Parathyroid adenoma (tissue), 2 donors: ENCODE results near the gene OPCML.

Source experiments
- H2AFZ ChIP-seq: fragments of 300-600 bp; sonication (generic); one replicate; pipeline ENCODE4 v1.7.0; 2017; ENCODE audit warnings: antibody characterized with exemption, mild to moderate bottlenecking
- H3K27ac ChIP-seq: fragments of 300-600 bp; sonication (generic); one replicate; pipeline ENCODE4 v1.7.0; 2017
- H3K27me3 ChIP-seq: fragments of 300-600 bp; sonication (generic); one replicate; pipeline ENCODE4 v1.7.0; 2017; ENCODE audit warnings: low read length; ENCODE audit not compliant: control insufficient read depth, insufficient read depth
- H3K36me3 ChIP-seq: fragments of 300-600 bp; sonication (generic); one replicate; pipeline ENCODE4 v1.7.0; 2017; ENCODE audit warnings: low read length; ENCODE audit not compliant: control insufficient read depth, insufficient read depth
- H3K4me1 ChIP-seq: fragments of 300-600 bp; sonication (generic); one replicate; pipeline ENCODE4 v1.7.0; 2017; ENCODE audit warnings: control low read depth
- H3K4me2 ChIP-seq: fragments of 300-600 bp; sonication (generic); one replicate; pipeline ENCODE4 v1.7.0; 2017; ENCODE audit warnings: low read length
- H3K4me3 ChIP-seq: fragments of 300-600 bp; sonication (generic); one replicate; pipeline ENCODE4 v1.7.0; 2017; ENCODE audit warnings: low read depth, low read length
- H3K79me2 ChIP-seq: fragments of 300-600 bp; sonication (generic); one replicate; pipeline ENCODE4 v1.7.0; 2017; ENCODE audit warnings: control low read depth
- H3K9ac ChIP-seq: fragments of 300-600 bp; sonication (generic); one replicate; pipeline ENCODE4 v1.7.0; 2017; ENCODE audit warnings: mild to moderate bottlenecking
- H3K9me3 ChIP-seq: fragments of 300-600 bp; sonication (generic); one replicate; pipeline ENCODE4 v1.7.0; 2017; ENCODE audit warnings: low read length; ENCODE audit not compliant: control insufficient read depth
- CTCF ChIP-seq: fragments of 300-600 bp; sonication (generic); IDR thresholded peaks from one replicate; pipeline ENCODE4 v1.7.0; 2017; ENCODE audit warnings: antibody characterized with exemption, mild to moderate bottlenecking
- donor health status: primary hyperparathyroidism.

OPCML gene

DNA sequence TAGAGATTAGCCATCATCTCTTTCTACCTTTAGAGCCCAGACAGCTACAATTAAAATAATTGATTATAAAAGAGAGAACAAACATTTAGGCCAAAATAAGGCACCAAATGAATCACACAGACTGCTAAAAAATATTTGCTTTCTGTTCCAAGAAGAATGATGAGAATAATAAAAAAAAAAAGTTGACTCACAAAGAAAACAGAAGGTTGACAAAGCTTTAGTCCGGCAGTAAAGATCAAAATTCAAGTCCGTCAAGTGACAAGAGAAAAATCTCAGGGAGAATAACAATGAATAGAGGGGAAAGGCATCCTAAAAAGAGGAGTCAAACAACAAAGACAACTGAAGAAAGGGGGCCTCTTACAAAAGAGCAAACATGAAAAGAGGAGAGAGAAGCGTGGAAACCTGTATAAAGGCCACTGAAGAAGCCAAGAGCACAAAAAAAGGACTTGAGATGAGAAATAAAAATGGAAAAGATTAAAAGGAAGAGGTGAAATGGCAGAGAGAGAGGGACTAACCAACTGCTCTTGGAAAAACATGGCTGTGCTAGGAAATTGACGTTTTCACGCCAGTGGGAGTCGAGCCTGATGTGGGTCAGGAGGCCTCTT, 910.2 kb downstream of the OPCML start:
- H3K9me3 ChIP-seq, result no peaks in the 10 kb centered on the region
- H3K4me1 ChIP-seq, result no peaks in the 10 kb centered on the region
- no peaks in the 10 kb centered on the region for H3K27me3 ChIP-seq
- H3K36me3 ChIP-seq, result no peaks in the 10 kb centered on the region
- no peak overlapping the region for H3K4me3 ChIP-seq
- no peak overlapping the region for H3K9ac ChIP-seq
- TF ChIP-seq CTCF, result no peak
- H3K79me2 ChIP-seq, result no peaks in the 10 kb centered on the region
- H3K4me2 ChIP-seq, result no peak overlapping the region
- H3K27ac ChIP-seq, result no peak overlapping the region
- no peak overlapping the region for H2AFZ ChIP-seq

DNA sequence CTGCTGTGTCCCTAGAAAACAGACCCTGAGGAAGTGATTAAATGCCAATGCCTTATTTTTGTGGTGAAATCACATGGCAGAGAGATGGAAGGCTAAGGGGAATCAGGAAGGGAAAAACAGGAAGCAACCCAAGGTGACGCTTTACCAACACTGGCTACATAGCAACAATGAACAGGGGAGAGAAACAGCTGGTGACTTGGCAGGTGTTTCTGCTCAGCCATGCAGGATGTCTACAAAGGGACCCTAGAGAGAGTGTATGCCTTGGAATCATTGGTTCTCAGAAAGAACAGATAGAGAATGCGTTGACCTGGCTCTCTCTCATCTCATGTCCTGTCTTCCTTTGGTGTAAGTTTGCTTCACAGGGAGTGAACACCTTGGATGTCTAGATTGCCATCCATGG, 911.9 kb downstream of the OPCML start:
- Histone ChIP-seq H3K27ac (no peak overlapping the region), H3K79me2 (no peaks in the 10 kb centered on the region), H2AFZ (no peak overlapping the region), H3K36me3 (no peaks in the 10 kb centered on the region), H3K4me2 (no peak overlapping the region), H3K27me3 (no peaks in the 10 kb centered on the region), H3K4me1 (no peaks in the 10 kb centered on the region), H3K4me3 (no peak overlapping the region), H3K9ac (no peak overlapping the region), H3K9me3 (no peaks in the 10 kb centered on the region)
- TF ChIP-seq CTCF, result no peak

GRCh38 chr11:132610791-132611190, 921.5 kb downstream of the OPCML start:
- Histone ChIP-seq H3K4me3 (no peak overlapping the region), H2AFZ (no peak overlapping the region), H3K27me3 (no peaks in the 10 kb centered on the region), H3K27ac (no peak overlapping the region), H3K79me2 (no peaks in the 10 kb centered on the region), H3K9ac (no peak overlapping the region), H3K4me2 (no peak overlapping the region), H3K9me3 (no peaks in the 10 kb centered on the region), H3K36me3 (no peaks in the 10 kb centered on the region), H3K4me1 (no peaks in the 10 kb centered on the region)
- no peak for TF ChIP-seq CTCF

DNA sequence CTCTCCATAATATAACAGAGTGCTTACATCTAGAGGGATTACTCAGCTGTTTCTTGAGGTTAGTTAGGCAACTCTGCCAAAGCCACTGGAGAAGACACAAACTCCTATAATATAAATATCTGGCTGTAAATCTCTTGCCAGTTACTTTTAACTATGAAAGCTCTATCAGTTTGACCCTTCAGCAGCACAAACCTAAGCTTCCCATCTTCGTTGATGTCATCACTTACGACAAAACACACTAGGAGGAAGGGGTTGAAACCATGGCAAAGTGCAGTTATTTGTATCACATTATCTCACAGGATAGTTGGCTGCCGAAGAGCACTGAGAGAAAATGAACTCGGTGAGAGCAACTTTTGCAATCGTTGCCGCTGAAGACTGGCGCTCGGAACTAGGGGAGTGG, 922.1 kb downstream of the OPCML start:
- Histone ChIP-seq H3K27ac (no peak overlapping the region), H3K79me2 (no peaks in the 10 kb centered on the region), H3K9ac (no peak overlapping the region), H3K9me3 (no peaks in the 10 kb centered on the region), H3K4me2 (no peak overlapping the region), H3K36me3 (no peaks in the 10 kb centered on the region), H3K4me1 (no peaks in the 10 kb centered on the region), H3K27me3 (no peaks in the 10 kb centered on the region), H2AFZ (no peak overlapping the region), H3K4me3 (no peak overlapping the region)
- TF ChIP-seq CTCF, result no peak

- TF ChIP-seq CTCF, result no peak
- H3K36me3 ChIP-seq, result no peaks in the 10 kb centered on the region
- H3K9me3 ChIP-seq, result no peaks in the 10 kb centered on the region
- H3K79me2 ChIP-seq, result no peaks in the 10 kb centered on the region
- no peak overlapping the region for H3K27ac ChIP-seq
- no peak overlapping the region for H2AFZ ChIP-seq
- no peak overlapping the region for H3K4me2 ChIP-seq
- no peak overlapping the region for H3K4me3 ChIP-seq
- H3K27me3 ChIP-seq, result no peaks in the 10 kb centered on the region
- no peak overlapping the region for H3K9ac ChIP-seq
- H3K4me1 ChIP-seq, result no peaks in the 10 kb centered on the region
These were observed 924.7 kb downstream of the OPCML start for GRCh38 chr11:132607575-132607974.
